ENCODE data around the gene BORCS5. TPM values are rescaled to one million over a fixed set of nuclear protein-coding genes. Genes with fewer than 3 reads are reported as not detected.

Gene BORCS5
- total RNA-seq, 4 donors from 2014 or later, result 8.3 to 22.7 (median 15.3) TPM

- H3K4me3 ChIP-seq, result no peak overlapping the region
- no peaks in the 10 kb centered on the region for H3K9me3 ChIP-seq
- H3K27me3 ChIP-seq, result no peaks in the 10 kb centered on the region
- TF ChIP-seq POLR2A (IDR thresholded peaks at IDR 0.05) (no peak), CTCF (IDR thresholded peaks at IDR 0.05) (no peak)
- peaks cover 0 to 36% (median 3%) of the 10 kb centered on the region in 4 donors for H3K4me1 ChIP-seq
- peak overlapping the region in 3 of 4 donors; percentile 6 to 60 (median 7) for H3K27ac ChIP-seq
- no peak for DNase-seq
- H3K36me3 ChIP-seq, result peaks cover 0 to 27% (median 0%) of the 10 kb centered on the region in 3 donors
Observed at GRCh38 chr12:12488296-12488695, 131.4 kb downstream of the BORCS5 start.

- no peak for TF ChIP-seq POLR2A (IDR thresholded peaks at IDR 0.05)
- no peak for TF ChIP-seq CTCF (IDR thresholded peaks at IDR 0.05)
- Histone ChIP-seq H3K4me1 (peaks cover 0 to 33% (median 3%) of the 10 kb centered on the region in 4 donors), H3K27ac (peak overlapping the region in 3 of 4 donors; percentile 6 to 60 (median 7)), H3K27me3 (no peaks in the 10 kb centered on the region), H3K4me3 (no peak overlapping the region), H3K9me3 (no peaks in the 10 kb centered on the region), H3K36me3 (peaks cover 0 to 27% (median 0%) of the 10 kb centered on the region in 3 donors)
- no peak for DNase-seq
Observed at GRCh38 chr12:12488823-12489550, 132.1 kb downstream of the BORCS5 start.

GRCh38 chr12:12491606-12492005 lies 134.7 kb downstream of the BORCS5 start:
- TF ChIP-seq CTCF (IDR thresholded peaks at IDR 0.05) (no peak), POLR2A (IDR thresholded peaks at IDR 0.05) (no peak)
- Histone ChIP-seq H3K36me3 (peaks cover 0 to 4% (median 0%) of the 10 kb centered on the region in 3 donors), H3K9me3 (no peaks in the 10 kb centered on the region), H3K27ac (peak overlapping the region in 1 of 4 donors; percentile 2), H3K27me3 (no peaks in the 10 kb centered on the region), H3K4me3 (no peak overlapping the region), H3K4me1 (peaks cover 0 to 32% (median 3%) of the 10 kb centered on the region in 4 donors)
- no peak for DNase-seq

- H3K9me3 ChIP-seq, result no peaks in the 10 kb centered on the region
- H3K4me1 ChIP-seq, result peaks cover 0 to 32% (median 3%) of the 10 kb centered on the region in 4 donors
- TF ChIP-seq POLR2A (IDR thresholded peaks at IDR 0.05), result no peak
- TF ChIP-seq CTCF (IDR thresholded peaks at IDR 0.05), result no peak
- H3K27me3 ChIP-seq, result no peaks in the 10 kb centered on the region
- peaks cover 0 to under 1% (median 0%) of the 10 kb centered on the region in 3 donors for H3K36me3 ChIP-seq
- no peak overlapping the region for H3K4me3 ChIP-seq
- no peak overlapping the region for H3K27ac ChIP-seq
- DNase-seq, result no peak
Observed at GRCh38 chr12:12492547-12492946, 135.7 kb downstream of the BORCS5 start.

- Histone ChIP-seq H3K4me1 (peaks cover 0 to 15% (median 0%) of the 10 kb centered on the region in 4 donors), H3K9me3 (no peaks in the 10 kb centered on the region), H3K27me3 (no peaks in the 10 kb centered on the region), H3K36me3 (peaks cover 0 to 12% (median 0%) of the 10 kb centered on the region in 3 donors), H3K4me3 (no peak overlapping the region), H3K27ac (no peak overlapping the region)
- TF ChIP-seq CTCF (IDR thresholded peaks at IDR 0.05), result no peak
- DNase-seq, result no peak
Observed at GRCh38 chr12:12495536-12495935, 138.7 kb downstream of the BORCS5 start.
